ENCODE results near the gene LRRC7. TPM values are rescaled to one million over a fixed set of nuclear protein-coding genes. Genes with fewer than 3 reads are reported as not detected.

Gene LRRC7
- total and polyA plus RNA-seq, 2 donors, result 0.53 to 47.7 TPM

DNA sequence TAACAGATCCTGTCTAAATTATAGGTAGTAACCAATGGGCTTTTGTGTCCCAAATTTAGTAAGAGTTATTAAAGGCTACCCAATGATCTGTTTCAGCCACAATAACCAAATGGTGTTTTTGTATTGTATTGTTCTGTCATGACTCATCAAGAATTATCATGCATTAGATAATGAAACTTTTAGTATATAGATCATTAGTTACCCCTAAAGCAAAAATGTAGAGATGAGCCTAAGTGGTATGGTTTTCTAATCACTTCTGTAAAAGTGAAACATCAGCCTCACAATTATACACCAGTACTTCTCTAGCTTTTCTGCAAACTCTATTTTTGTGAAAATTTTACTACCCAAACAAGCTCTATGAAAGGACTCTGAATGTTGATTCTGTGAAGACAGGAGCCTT, 71.4 kb downstream of the LRRC7 start:
- H3K4me1 ChIP-seq (ENCODE audit: insufficient read depth), result no peaks in the 10 kb centered on the region
- DNase-seq (ENCODE audit: extremely low spot score), result no peak

DNA sequence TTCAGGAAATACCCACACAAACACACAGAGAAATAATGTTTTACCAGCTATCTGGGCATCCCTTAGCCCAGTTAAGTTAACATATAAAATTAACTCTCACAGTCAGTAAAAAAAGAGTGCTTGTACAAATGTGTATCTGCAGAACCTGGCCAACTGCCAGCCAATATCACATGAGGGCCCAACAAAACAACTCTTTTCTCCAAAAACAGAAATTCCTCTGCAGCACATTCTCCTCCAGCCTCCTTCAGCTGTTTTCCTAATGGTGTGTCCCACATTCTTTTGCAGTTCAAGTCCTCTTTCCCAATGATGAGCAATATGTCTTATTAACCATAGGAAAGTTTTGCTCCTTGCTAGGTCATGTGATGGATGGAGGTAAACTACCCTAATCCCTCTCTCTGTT, 75.5 kb downstream of the LRRC7 start:
- Histone ChIP-seq H3K27ac (ENCODE audit: low read depth) (no peak overlapping the region), H3K36me3 (ENCODE audit: insufficient read depth) (no peaks in the 10 kb centered on the region), H3K4me1 (ENCODE audit: insufficient read depth) (no peaks in the 10 kb centered on the region), H3K4me3 (ENCODE audit: low read depth, low read length) (no peak overlapping the region)
- DNase-seq (ENCODE audit: extremely low spot score), result no peak

More for the DNA sequence above, 71.4 kb downstream of the LRRC7 start:
- Histone ChIP-seq H3K4me3 (ENCODE audit: low read depth, low read length) (no peak overlapping the region), H3K27ac (ENCODE audit: low read depth) (no peak overlapping the region), H3K36me3 (ENCODE audit: insufficient read depth) (no peaks in the 10 kb centered on the region)

DNA sequence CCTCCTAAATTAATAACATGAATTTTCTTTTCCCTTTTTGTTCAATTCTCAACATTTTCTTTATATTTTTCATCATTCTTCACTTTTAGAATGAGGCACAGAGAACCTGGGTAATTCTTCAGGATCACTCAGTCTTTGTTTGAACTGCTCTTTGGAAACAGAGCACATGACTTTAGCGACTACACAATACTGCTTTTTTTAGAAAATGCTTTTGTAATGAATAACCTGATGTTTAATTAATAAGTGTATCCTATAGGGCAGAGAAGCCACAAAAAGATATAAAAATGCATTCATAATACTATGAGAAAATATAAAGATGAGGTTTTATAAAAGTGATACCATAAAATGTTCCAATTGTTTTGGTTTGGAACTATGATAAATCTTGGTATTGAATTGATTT, 77.8 kb downstream of the LRRC7 start:
- no peak overlapping the region for H3K27ac ChIP-seq (ENCODE audit: low read depth)
- no peaks in the 10 kb centered on the region for H3K4me1 ChIP-seq (ENCODE audit: insufficient read depth)
- 77% methylated on average over 1 of the region's 1 CpG for WGBS

DNA sequence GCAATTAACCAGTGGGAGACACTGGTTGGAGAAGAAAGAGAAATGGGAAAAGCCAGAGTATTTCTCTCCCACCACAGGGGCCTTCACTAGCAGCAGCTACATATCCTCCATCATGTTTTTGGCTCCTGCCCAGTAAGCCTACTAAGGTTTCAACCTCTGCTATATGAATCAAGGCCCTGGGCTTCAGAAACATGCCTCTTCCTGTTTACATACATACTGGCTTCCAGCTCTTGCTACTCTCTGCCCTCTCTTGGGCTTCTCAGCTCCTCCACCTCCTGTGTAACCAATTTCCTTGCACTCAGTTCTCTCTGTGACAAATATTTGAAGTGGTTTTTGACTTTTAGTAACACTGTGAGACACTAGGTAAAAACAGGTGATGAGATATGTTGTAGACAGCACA, 80.8 kb downstream of the LRRC7 start:
- H3K36me3 ChIP-seq (ENCODE audit: insufficient read depth), result no peaks in the 10 kb centered on the region
- no peak for DNase-seq (ENCODE audit: extremely low spot score)

More for the DNA sequence above, 77.8 kb downstream of the LRRC7 start:
- H3K4me3 ChIP-seq (ENCODE audit: low read depth, low read length), result no peak overlapping the region
- DNase-seq (ENCODE audit: extremely low spot score), result no peak
- no peaks in the 10 kb centered on the region for H3K36me3 ChIP-seq (ENCODE audit: insufficient read depth)

DNA sequence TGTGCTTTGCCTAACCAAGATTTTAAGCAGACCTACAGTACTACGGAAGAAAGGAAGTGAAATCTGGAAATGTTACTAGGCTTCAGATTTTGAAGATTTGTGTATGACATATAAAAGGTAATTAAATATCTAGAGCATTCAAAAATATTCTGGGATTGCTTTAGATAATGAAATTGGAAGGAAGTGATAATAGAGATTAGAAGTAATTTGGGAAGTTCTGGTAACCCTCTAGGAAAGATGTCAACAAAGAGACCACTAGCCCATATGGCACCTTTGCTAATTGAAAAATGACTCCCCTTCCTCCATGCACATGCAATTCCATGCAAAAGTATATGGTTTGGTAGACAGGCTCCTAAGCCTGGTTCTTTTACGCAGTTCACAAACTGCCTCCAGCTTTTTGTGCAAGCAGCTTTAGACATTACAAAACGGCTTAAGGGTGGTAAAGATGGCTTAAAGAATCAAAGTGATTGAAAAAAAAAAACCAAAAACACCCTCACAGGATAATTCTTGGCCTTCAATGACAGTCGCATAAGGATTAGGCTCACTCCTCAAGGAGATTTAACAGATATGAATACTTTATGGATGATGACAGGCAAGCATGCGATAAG, 81.8 kb downstream of the LRRC7 start:
- DNase-seq (ENCODE audit: extremely low spot score), result no peak
- Histone ChIP-seq H3K36me3 (ENCODE audit: insufficient read depth) (no peaks in the 10 kb centered on the region), H3K4me3 (ENCODE audit: low read depth, low read length) (no peak overlapping the region), H3K4me1 (ENCODE audit: insufficient read depth) (no peaks in the 10 kb centered on the region), H3K27ac (ENCODE audit: low read depth) (no peak overlapping the region)
- WGBS, result 84% methylated on average over 5 of the region's 5 CpGs

More for the DNA sequence above, 80.8 kb downstream of the LRRC7 start:
- Histone ChIP-seq H3K4me3 (ENCODE audit: low read depth, low read length) (no peak overlapping the region), H3K4me1 (ENCODE audit: insufficient read depth) (no peaks in the 10 kb centered on the region), H3K27ac (ENCODE audit: low read depth) (no peak overlapping the region)

DNA sequence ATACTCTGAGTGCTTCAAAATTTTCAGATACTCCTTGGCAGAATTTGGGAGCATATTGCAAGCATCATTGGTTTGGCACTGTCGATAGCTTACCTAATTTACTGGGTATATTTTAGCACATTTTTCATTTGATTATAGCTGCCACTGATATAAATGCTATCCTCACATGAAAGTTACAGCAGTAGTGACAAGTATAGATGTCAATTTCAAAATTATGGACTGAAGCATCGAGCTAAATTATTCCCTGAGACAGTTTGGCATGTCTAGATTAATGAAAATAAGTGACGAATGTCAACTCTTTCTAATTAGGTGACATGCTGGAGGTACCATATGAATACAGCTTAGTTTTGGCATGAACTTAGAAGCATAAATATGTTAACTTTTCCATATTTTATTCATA, 83.1 kb downstream of the LRRC7 start:
- 95% methylated on average over 3 of the region's 3 CpGs for WGBS
- no peak overlapping the region for H3K27ac ChIP-seq (ENCODE audit: low read depth)
- no peak for DNase-seq (ENCODE audit: extremely low spot score)

DNA sequence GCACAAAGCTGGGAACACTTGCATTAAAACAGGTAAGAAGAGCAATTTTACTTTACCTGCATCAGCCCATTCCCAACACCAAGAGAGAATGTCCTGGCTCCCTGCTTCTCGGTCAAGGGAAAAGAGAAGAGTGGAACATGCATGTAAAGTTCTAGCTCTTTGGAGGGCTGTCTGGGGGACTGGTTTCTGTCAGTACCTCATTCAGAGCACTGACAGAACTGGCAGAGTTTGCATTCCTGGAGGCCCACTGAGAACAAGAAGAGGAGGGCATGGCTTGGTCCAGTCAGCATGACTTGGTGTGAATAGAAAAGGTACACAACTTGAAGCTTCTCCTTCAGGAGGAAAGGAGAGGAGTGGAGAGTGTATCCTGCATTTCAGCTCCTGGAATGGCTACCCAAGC, 83.9 kb downstream of the LRRC7 start:
- no peak for DNase-seq (ENCODE audit: extremely low spot score)
- WGBS, result 98% methylated on average over 1 of the region's 1 CpG
- H3K27ac ChIP-seq (ENCODE audit: low read depth), result no peak overlapping the region
- no peaks in the 10 kb centered on the region for H3K4me1 ChIP-seq (ENCODE audit: insufficient read depth)
- no peak overlapping the region for H3K4me3 ChIP-seq (ENCODE audit: low read depth, low read length)
- no peaks in the 10 kb centered on the region for H3K36me3 ChIP-seq (ENCODE audit: insufficient read depth)

More for the DNA sequence above, 83.1 kb downstream of the LRRC7 start:
- H3K36me3 ChIP-seq (ENCODE audit: insufficient read depth), result no peaks in the 10 kb centered on the region
- H3K4me1 ChIP-seq (ENCODE audit: insufficient read depth), result no peaks in the 10 kb centered on the region
- H3K4me3 ChIP-seq (ENCODE audit: low read depth, low read length), result no peak overlapping the region

DNA sequence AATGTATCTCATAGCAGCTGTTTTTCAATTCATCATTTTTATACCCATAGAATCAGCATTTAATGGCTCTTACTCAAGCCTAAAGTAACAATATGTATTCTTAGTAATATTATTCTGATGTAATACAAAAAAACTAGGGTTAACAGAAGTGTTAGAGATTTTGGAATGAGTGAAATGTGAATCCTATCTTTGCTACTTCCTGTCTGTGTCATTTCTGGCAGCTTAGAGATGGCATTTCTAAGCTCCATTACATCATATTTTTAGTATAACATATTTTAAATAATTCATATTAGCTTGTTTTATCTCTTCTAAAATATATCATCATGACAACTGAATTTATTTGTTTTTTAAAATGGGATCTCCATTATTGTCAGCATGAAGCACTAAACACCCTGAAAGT, 90.2 kb downstream of the LRRC7 start:
- no peaks in the 10 kb centered on the region for H3K36me3 ChIP-seq (ENCODE audit: insufficient read depth)
- H3K4me1 ChIP-seq (ENCODE audit: insufficient read depth), result peaks cover 2% of the 10 kb centered on the region
- H3K4me3 ChIP-seq (ENCODE audit: low read depth, low read length), result no peak overlapping the region
- no peak for DNase-seq (ENCODE audit: extremely low spot score)
- no peak overlapping the region for H3K27ac ChIP-seq (ENCODE audit: low read depth)

DNA sequence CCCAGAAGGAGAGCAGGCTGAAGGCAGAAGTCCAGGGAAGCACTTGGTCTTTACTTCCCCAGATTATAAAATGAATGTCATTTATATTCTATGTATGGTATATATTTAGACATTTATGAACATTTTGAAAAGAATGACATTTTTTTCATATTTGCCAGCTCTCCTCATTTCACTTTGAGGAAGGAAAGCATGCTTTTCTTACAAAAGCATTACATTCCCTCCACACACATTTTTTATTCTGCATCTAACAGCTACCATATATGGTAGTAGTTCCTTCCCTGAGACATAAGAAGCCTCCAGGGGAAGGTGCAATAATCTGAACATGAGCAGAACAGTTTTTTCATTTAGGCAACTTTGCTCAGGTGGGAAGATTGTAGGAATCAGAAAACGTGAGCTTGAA, 94.0 kb downstream of the LRRC7 start:
- H3K27ac ChIP-seq (ENCODE audit: low read depth), result no peak overlapping the region
- H3K36me3 ChIP-seq (ENCODE audit: insufficient read depth), result no peaks in the 10 kb centered on the region
- DNase-seq (ENCODE audit: extremely low spot score), result no peak
- WGBS, result 58% methylated on average over 1 of the region's 1 CpG
- H3K4me3 ChIP-seq (ENCODE audit: low read depth, low read length), result no peak overlapping the region
- H3K4me1 ChIP-seq (ENCODE audit: insufficient read depth), result peaks cover 2% of the 10 kb centered on the region

DNA sequence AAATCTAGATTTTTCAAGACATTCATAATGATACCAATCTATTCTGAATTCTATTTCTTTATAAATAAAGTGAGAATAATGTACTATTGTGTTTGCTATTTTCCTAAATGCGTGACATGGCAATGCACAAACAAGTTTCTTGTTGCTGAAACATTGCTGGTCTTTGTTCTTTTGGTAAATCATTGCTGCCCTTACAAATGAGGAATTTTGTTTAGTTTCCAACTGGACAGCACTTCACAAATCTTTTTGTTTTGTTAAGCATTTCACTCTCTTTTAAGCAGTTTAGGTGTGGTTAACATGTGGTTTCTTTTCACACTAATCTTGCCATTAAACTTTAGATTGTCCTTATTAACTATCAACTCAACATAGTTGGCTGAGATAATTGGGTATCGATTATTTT, 94.6 kb downstream of the LRRC7 start:
- Histone ChIP-seq H3K27ac (ENCODE audit: low read depth) (no peak overlapping the region), H3K4me3 (ENCODE audit: low read depth, low read length) (no peak overlapping the region), H3K4me1 (ENCODE audit: insufficient read depth) (peaks cover 2% of the 10 kb centered on the region), H3K36me3 (ENCODE audit: insufficient read depth) (no peaks in the 10 kb centered on the region)
- 88% methylated on average over 2 of the region's 2 CpGs for WGBS
- DNase-seq (ENCODE audit: extremely low spot score), result no peak

DNA sequence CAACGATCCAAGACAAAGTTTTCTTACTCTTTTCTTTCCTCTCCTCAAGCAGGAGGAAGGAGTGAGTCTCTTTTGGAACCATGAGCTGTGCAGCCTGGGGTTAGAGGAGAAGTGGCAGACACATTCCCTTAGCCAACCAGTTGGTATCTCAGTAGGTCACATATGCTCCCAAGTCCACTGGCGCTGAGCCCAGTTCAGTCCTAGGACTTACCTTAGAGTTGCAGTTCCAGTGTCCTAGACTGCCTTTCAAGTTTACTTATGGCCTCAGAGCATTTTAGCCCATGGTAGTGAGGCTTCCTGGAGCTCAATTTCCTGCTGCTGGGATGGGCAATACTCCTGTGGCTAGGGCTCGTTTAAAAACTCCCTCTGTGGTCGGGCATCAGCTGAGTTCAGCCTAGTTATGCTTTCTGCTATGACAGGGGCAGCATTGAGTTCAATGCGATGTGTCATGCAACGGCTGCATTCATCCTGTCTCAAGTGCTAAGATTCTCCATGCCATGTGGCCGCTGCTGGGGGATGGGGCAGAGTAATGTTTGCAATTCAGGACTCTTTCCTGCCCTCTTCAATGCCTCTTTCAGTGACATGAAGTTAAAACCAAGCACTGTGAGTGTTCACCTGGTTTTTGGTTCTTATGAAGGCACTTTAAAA, 103.8 kb downstream of the LRRC7 start:
- no peak overlapping the region for H3K27ac ChIP-seq (ENCODE audit: low read depth)
- no peak overlapping the region for H3K4me3 ChIP-seq (ENCODE audit: low read depth, low read length)
- DNase-seq (ENCODE audit: extremely low spot score), result no peak
- H3K4me1 ChIP-seq (ENCODE audit: insufficient read depth), result no peaks in the 10 kb centered on the region
- H3K36me3 ChIP-seq (ENCODE audit: insufficient read depth), result no peaks in the 10 kb centered on the region
- WGBS, result 80% methylated on average over 7 of the region's 7 CpGs

DNA sequence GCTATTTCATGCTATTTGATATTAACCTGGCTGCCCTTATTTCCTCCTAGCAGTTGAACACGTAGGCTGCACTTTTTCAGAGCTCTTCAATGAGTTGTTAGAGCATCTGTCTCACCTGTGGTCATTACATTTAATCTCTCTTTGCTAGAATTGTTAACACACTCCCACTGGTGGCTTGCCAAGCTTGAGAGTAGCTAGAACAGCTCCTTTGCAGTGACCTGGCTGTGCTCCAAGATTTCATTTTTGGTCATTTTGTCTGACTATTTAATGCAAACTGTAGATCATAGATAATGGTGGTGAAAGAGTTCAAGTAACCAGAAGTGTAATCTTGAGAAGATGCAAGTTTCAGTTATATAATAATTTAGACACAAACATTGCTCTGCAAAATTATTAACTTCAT, 105.6 kb downstream of the LRRC7 start:
- WGBS, result 85% methylated on average over 1 of the region's 1 CpG
- H3K36me3 ChIP-seq (ENCODE audit: insufficient read depth), result no peaks in the 10 kb centered on the region
- no peak for DNase-seq (ENCODE audit: extremely low spot score)
- H3K4me3 ChIP-seq (ENCODE audit: low read depth, low read length), result no peak overlapping the region
- H3K4me1 ChIP-seq (ENCODE audit: insufficient read depth), result no peaks in the 10 kb centered on the region
- H3K27ac ChIP-seq (ENCODE audit: low read depth), result no peak overlapping the region

DNA sequence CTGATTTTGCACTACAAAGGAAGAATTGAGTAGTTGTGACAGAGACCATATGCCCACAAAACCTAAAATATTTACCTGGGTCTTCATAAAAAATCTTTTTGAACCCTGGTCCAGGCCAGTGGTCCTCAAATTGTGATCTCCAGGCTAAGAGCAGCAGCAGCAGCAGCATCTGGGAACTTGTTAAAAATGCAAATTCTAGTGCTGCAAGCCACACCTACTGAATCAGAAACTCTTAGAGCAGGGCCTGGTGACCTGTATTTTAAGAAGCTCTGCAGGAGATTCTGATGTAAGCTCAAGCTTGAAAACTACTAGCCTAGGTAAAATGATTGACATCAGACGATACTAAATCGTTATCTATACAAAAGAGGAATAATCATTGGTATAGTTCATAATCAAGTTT, 112.2 kb downstream of the LRRC7 start:
- WGBS, result 96% methylated on average over 2 of the region's 2 CpGs
- no peak overlapping the region for H3K4me3 ChIP-seq (ENCODE audit: low read depth, low read length)
- DNase-seq (ENCODE audit: extremely low spot score), result no peak
- H3K4me1 ChIP-seq (ENCODE audit: insufficient read depth), result no peaks in the 10 kb centered on the region
- H3K36me3 ChIP-seq (ENCODE audit: insufficient read depth), result no peaks in the 10 kb centered on the region
- H3K27ac ChIP-seq (ENCODE audit: low read depth), result no peak overlapping the region

DNA sequence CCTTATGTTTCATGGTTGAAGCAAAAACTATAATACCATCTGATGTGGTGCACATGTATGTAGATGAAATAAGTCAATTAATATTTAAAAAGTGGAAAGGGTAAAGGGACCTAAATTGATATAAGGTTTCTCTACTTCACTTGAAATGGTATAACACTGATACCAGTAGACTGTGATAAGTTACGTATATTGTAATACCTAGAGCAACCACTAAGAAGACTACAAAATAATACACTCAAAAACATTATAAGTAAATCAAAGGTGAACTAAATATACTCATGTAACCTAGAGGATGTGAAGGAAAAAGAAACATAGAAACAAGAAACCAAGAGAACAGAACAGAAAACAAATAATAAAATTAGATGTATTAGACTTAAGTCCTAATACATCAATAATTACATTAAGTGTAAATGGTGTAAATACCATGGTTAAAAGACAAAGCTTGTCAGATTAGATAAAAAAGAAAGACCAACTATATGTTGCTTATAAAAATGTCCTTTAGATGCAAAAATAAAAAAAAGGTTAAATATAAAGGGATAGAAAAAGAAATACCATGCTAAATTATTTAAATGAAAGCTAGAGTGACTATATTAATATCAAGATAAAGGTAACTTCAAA, 118.8 kb downstream of the LRRC7 start:
- Histone ChIP-seq H3K4me1 (ENCODE audit: insufficient read depth) (no peaks in the 10 kb centered on the region), H3K27ac (ENCODE audit: low read depth) (no peak overlapping the region), H3K4me3 (ENCODE audit: low read depth, low read length) (no peak overlapping the region), H3K36me3 (ENCODE audit: insufficient read depth) (no peaks in the 10 kb centered on the region)
- 99% methylated on average over 1 of the region's 1 CpG for WGBS
- no peak for DNase-seq (ENCODE audit: extremely low spot score)

Data from urinary bladder (tissue), 4 donors.